Vagina (tissue), 2 donors: ENCODE data around the gene HEXIM1. TPM values are rescaled to one million over a fixed set of nuclear protein-coding genes. Genes with fewer than 3 reads are reported as not detected.

Experiments
- DNase-seq, 2 donors: peaks; one replicate each; pipeline ENCODE4 v3.0.0-alpha.2; 2017; ENCODE audit errors: extremely low spot score in 2 of 2
- H3K27ac ChIP-seq: fragments of 200-600 bp; sonication (generic); one replicate; pipeline ENCODE4 v1.5.1; 2019
- H3K27me3 ChIP-seq: fragments of 200-600 bp; sonication (generic); one replicate; pipeline ENCODE4 v1.5.1; 2019
- H3K36me3 ChIP-seq, 2 donors: fragments of 200-600 bp; sonication (generic); one replicate each; pipeline ENCODE4 v1.5.1; 2017 to 2019
- H3K4me1 ChIP-seq: fragments of 200-600 bp; sonication (generic); one replicate; pipeline ENCODE4 v1.5.1; 2019
- H3K4me3 ChIP-seq, 2 donors: fragments of 200-600 bp; sonication (generic); 1 replicate in 1 of 2; 2 replicates in 1 of 2; pipeline ENCODE4 v1.5.1; 2016 to 2019
- H3K9me3 ChIP-seq: fragments of 200-600 bp; sonication (generic); one replicate; pipeline ENCODE4 v1.5.1; 2019
- CTCF ChIP-seq, 3 experiments: fragments of 450-650 bp in 2 of 3; fragments of 200-600 bp in 1 of 3; sonication (generic) in 1 of 3; IDR thresholded peaks; one replicate each; pipeline ENCODE4 v1.5.1; 2017 to 2019; ENCODE audit warnings: antibody characterized with exemption in 3 of 3, mild to moderate bottlenecking in 2 of 3, moderate library complexity in 2 of 3
- POLR2A ChIP-seq, 2 donors: fragments of 450-650 bp; IDR thresholded peaks; one replicate each; pipeline ENCODE4 v1.6.1; 2017; ENCODE audit warnings: antibody characterized with exemption in 2 of 2, mild to moderate bottlenecking in 2 of 2, moderate library complexity in 2 of 2
- POLR2AphosphoS5 ChIP-seq, 2 donors: sonication (generic); formaldehyde crosslinking; IDR thresholded peaks; one replicate each; pipeline ENCODE4 v1.9.0; 2017; ENCODE audit warnings: antibody characterized with exemption in 2 of 2, mild to moderate bottlenecking in 2 of 2, low read depth in 1 of 2; ENCODE audit not compliant: insufficient read depth in 1 of 2
- intact Hi-C: fragments of 100-400 bp; cut with DNase I; formaldehyde crosslinking; loops from one replicate; pipeline ENCODE4 v1.15.1; 2023
- total RNA-seq: library from RNA; depleted of rRNA; stranded (reverse); fragments of >200 nt; gene quantifications from one replicate; pipeline ENCODE4 v1.2.3, GENCODE V29; 2016

Gene HEXIM1
- total RNA-seq, 1 donor from 2014 or later = 27.5 TPM

- intact Hi-C loops = no loop called here
- no peak for DNase-seq
- Histone ChIP-seq H3K36me3 (no peaks in the 10 kb centered on the region), H3K27me3 (no peaks in the 10 kb centered on the region), H3K4me1 (no peaks in the 10 kb centered on the region), H3K9me3 (no peaks in the 10 kb centered on the region), H3K4me3 (no peak overlapping the region), H3K27ac (no peak overlapping the region)
- TF ChIP-seq CTCF (IDR thresholded peaks at IDR 0.05) (no peak), POLR2AphosphoS5 (IDR thresholded peaks at IDR 0.05; ENCODE audit: insufficient read depth in 1 of 2, low read depth in 1 of 2) (no peak), POLR2A (IDR thresholded peaks at IDR 0.05) (no peak)
Observed at GRCh38 chr17:45186801-45187354, 38.6 kb downstream of the HEXIM1 start.

GRCh38 chr17:45189009-45189408 lies 40.7 kb downstream of the HEXIM1 start:
- Histone ChIP-seq H3K4me3 (no peak overlapping the region), H3K4me1 (no peaks in the 10 kb centered on the region), H3K27ac (no peak overlapping the region), H3K9me3 (no peaks in the 10 kb centered on the region), H3K27me3 (no peaks in the 10 kb centered on the region), H3K36me3 (no peaks in the 10 kb centered on the region)
- intact Hi-C loops = no loop called here
- DNase-seq = no peak
- TF ChIP-seq POLR2A (IDR thresholded peaks at IDR 0.05) (no peak), POLR2AphosphoS5 (IDR thresholded peaks at IDR 0.05; ENCODE audit: insufficient read depth in 1 of 2, low read depth in 1 of 2) (no peak), CTCF (IDR thresholded peaks at IDR 0.05) (no peak)

GRCh38 chr17:45190503-45191255 lies 42.4 kb downstream of the HEXIM1 start:
- Histone ChIP-seq H3K4me1 (no peaks in the 10 kb centered on the region), H3K36me3 (no peaks in the 10 kb centered on the region), H3K27me3 (no peaks in the 10 kb centered on the region), H3K9me3 (no peaks in the 10 kb centered on the region), H3K27ac (no peak overlapping the region), H3K4me3 (no peak overlapping the region)
- intact Hi-C loops = loop anchor here (10.0 kb wide), 1 partner anchor 266 kb away; no protein-coding TSS in a partner anchor
- TF ChIP-seq CTCF (IDR thresholded peaks at IDR 0.05) (no peak), POLR2AphosphoS5 (IDR thresholded peaks at IDR 0.05; ENCODE audit: insufficient read depth in 1 of 2, low read depth in 1 of 2) (no peak), POLR2A (IDR thresholded peaks at IDR 0.05) (no peak)
- DNase-seq = no peak

- H3K4me1 ChIP-seq = peaks cover 19% of the 10 kb centered on the region
- no peak for TF ChIP-seq POLR2A (IDR thresholded peaks at IDR 0.05)
- TF ChIP-seq CTCF (IDR thresholded peaks at IDR 0.05) = no peak
- TF ChIP-seq POLR2AphosphoS5 (IDR thresholded peaks at IDR 0.05; ENCODE audit: insufficient read depth in 1 of 2, low read depth in 1 of 2) = no peak
- intact Hi-C loops = loop anchor here (5.0 to 10.0 kb wide), 2 partner anchors 58 to 271 kb away; partner anchors contain the start of gene ACBD4
- no peaks in the 10 kb centered on the region for H3K36me3 ChIP-seq
- no peak overlapping the region for H3K27ac ChIP-seq
- no peaks in the 10 kb centered on the region for H3K27me3 ChIP-seq
- no peaks in the 10 kb centered on the region for H3K9me3 ChIP-seq
- DNase-seq = no peak
- H3K4me3 ChIP-seq = no peak overlapping the region
Observed at GRCh38 chr17:45195424-45195823, 47.1 kb downstream of the HEXIM1 start.

GRCh38 chr17:45197108-45197507 lies 48.8 kb downstream of the HEXIM1 start:
- Histone ChIP-seq H3K4me3 (no peak overlapping the region), H3K9me3 (no peaks in the 10 kb centered on the region), H3K27ac (peak overlapping the region; percentile 75), H3K4me1 (peaks cover 33% of the 10 kb centered on the region), H3K27me3 (no peaks in the 10 kb centered on the region), H3K36me3 (no peaks in the 10 kb centered on the region)
- TF ChIP-seq POLR2AphosphoS5 (IDR thresholded peaks at IDR 0.05; ENCODE audit: insufficient read depth in 1 of 2, low read depth in 1 of 2) = no peak
- no peak for TF ChIP-seq CTCF (IDR thresholded peaks at IDR 0.05)
- no peak for TF ChIP-seq POLR2A (IDR thresholded peaks at IDR 0.05)
- intact Hi-C loops = loop anchor here (5.0 to 10.0 kb wide), 2 partner anchors 60 to 272 kb away; partner anchors contain the start of gene ACBD4
- DNase-seq = no peak
